GM12878 (cell line): Measurements from ENCODE around the gene KLF9. TPM values are rescaled to one million over a fixed set of nuclear protein-coding genes. Genes with fewer than 3 reads are reported as not detected.

Source experiments
- ATAC-seq: fragments of 200-7000 bp; cut with Tn5 transposase; 3 replicates; pipeline ENCODE4 v1.9.1; 2020; ENCODE audit warnings: mild to moderate bottlenecking, moderate library complexity
- BruUV-seq: library from RNA; stranded (reverse); fragments of 400-500 nt; replicated peaks from 2 replicates; lab custom pipeline; 2021; lab: Mats Ljungman, UMichigan
- CTCF ChIA-PET: fragments of 300-600 bp; sonication (Branson Sonifier 250); formaldehyde crosslinking; extraction: SDS; loops from one replicate; lab custom pipeline; 2021; ENCODE audit warnings: inconsistent platforms; lab: Yijun Ruan, JAX
- POLR2A ChIA-PET: fragments of 350-600 bp; formaldehyde crosslinking; extraction: SDS; loops from one replicate; lab custom pipeline; 2021; ENCODE audit warnings: inconsistent platforms; lab: Charles Lee
- RAD21 ChIA-PET: fragments of 300-600 bp; sonication (Branson Sonifier 250); formaldehyde crosslinking; loops from one replicate; lab custom pipeline; 2023; ENCODE audit warnings: antibody characterized with exemption; ENCODE audit not compliant: unreplicated experiment; lab: Charles Lee
- SMC1A ChIA-PET: fragments of 300-600 bp; sonication (Branson Sonifier 250); formaldehyde crosslinking; loops from one replicate; lab custom pipeline; 2023; ENCODE audit not compliant: unreplicated experiment, uncharacterized antibody; lab: Charles Lee
- DNase-seq: peaks from one replicate; pipeline ENCODE4 v3.0.0-alpha.2; 2011; ENCODE audit warnings: low read depth, low spot score
- FAIRE-seq: peaks from 3 replicates; lab custom pipeline; 2011; peaks lifted over from hg19 to GRCh38; lab: Jason Lieb, UNC
- H2AFZ ChIP-seq: 2 replicates; pipeline ENCODE4 v1.6.0; 2011; ENCODE audit warnings: low read depth, low read length, control low read depth; ENCODE audit not compliant: control insufficient read depth
- H3K27ac ChIP-seq: 2 replicates; pipeline ENCODE4 v1.5.1; 2011; ENCODE audit warnings: control low read depth; ENCODE audit not compliant: control insufficient read depth, insufficient read depth
- H3K27me3 ChIP-seq, 2 experiments: replicated peaks in 1 of 2; 2 replicates each; pipeline versions ENCODE4 v1.6.0 to v1.6.1; 2011; ENCODE audit warnings: low read length in 1 of 2; ENCODE audit not compliant: control insufficient read depth in 2 of 2, insufficient read depth in 2 of 2
- H3K36me3 ChIP-seq, 2 experiments: 2 replicates each; pipeline ENCODE4 v1.5.1; 2011; ENCODE audit warnings: low read length in 1 of 2; ENCODE audit not compliant: control insufficient read depth in 2 of 2, insufficient read depth in 2 of 2
- H3K4me1 ChIP-seq: 2 replicates; pipeline ENCODE4 v1.6.1; 2011; ENCODE audit warnings: mild to moderate bottlenecking, low read length, moderate library complexity, mixed read lengths; ENCODE audit not compliant: control insufficient read depth, insufficient read depth
- H3K4me2 ChIP-seq: 2 replicates; pipeline ENCODE4 v1.6.0; 2011; ENCODE audit warnings: control low read depth; ENCODE audit not compliant: control insufficient read depth, insufficient read depth
- H3K4me3 ChIP-seq: fragments of 200-600 bp; sonication (generic); 2 replicates; pipeline ENCODE4 v1.5.1; 2016
- H3K79me2 ChIP-seq: 2 replicates; pipeline ENCODE4 v1.6.0; 2011; ENCODE audit warnings: low read length; ENCODE audit not compliant: control insufficient read depth, insufficient read depth
- H3K9ac ChIP-seq: 2 replicates; pipeline ENCODE4 v1.8.0; 2011; ENCODE audit warnings: low read length, control low read depth, mixed read lengths; ENCODE audit not compliant: control insufficient read depth, insufficient read depth
- H3K9me3 ChIP-seq: replicated peaks from 3 replicates; pipeline ENCODE4 v1.5.1; 2011; ENCODE audit warnings: mild to moderate bottlenecking, low read length; ENCODE audit not compliant: control insufficient read depth, insufficient read depth
- H4K20me1 ChIP-seq: 2 replicates; pipeline ENCODE4 v1.6.0; 2011; ENCODE audit not compliant: control insufficient read depth, insufficient read depth
- EGR1 ChIP-seq, 2 experiments: IDR thresholded peaks; 1 replicate in 1 of 2; 2 replicates in 1 of 2; pipeline ENCODE4 v1.6.1; 2011 to 2012; ENCODE audit warnings: low read depth in 2 of 2, low read length in 2 of 2, borderline replicate concordance in 1 of 2, mild to moderate bottlenecking in 1 of 2, moderate library complexity in 1 of 2
- NKRF ChIP-seq: fragments of 450-650 bp; conservative IDR thresholded peaks from 2 replicates; pipeline ENCODE4 v1.6.1; 2017; ENCODE audit warnings: mild to moderate bottlenecking, moderate library complexity
- NR2C2 ChIP-seq: IDR thresholded peaks from 2 replicates; pipeline ENCODE4 v1.6.1; 2011; ENCODE audit warnings: borderline replicate concordance, low read depth; ENCODE audit not compliant: control insufficient read depth, insufficient read length
- REST ChIP-seq: IDR thresholded peaks from 2 replicates; pipeline ENCODE4 v1.6.1; 2012; ENCODE audit warnings: mild to moderate bottlenecking, low read depth, low read length
- RUNX3 ChIP-seq: IDR thresholded peaks from 2 replicates; pipeline ENCODE4 v1.6.1; 2012; ENCODE audit warnings: low read length, inconsistent platforms
- SREBF2 ChIP-seq: IDR thresholded peaks from 2 replicates; pipeline ENCODE4 v1.6.1; 2012; ENCODE audit warnings: mild to moderate bottlenecking, low read length
- TAF1 ChIP-seq: IDR thresholded peaks from 2 replicates; pipeline ENCODE4 v1.6.1; 2011; ENCODE audit warnings: mild to moderate bottlenecking, low read depth, low read length, borderline replicate concordance
- USF1 ChIP-seq: IDR thresholded peaks from 2 replicates; pipeline ENCODE4 v1.6.1; 2011; ENCODE audit warnings: borderline replicate concordance, low read depth, mild to moderate bottlenecking, moderate library complexity, mixed read lengths, low read length; ENCODE audit not compliant: insufficient read depth; ENCODE audit errors: extremely low read length
- USF2 ChIP-seq: IDR thresholded peaks from 2 replicates; pipeline ENCODE4 v1.6.1; 2011; ENCODE audit warnings: low read depth, low read length, improper control_type of control experiment, borderline replicate concordance
- ZNF384 ChIP-seq: IDR thresholded peaks from 2 replicates; pipeline ENCODE4 v1.6.1; 2012; ENCODE audit warnings: low read depth, mild to moderate bottlenecking, low read length, improper control_type of control experiment, borderline replicate concordance
- WGBS: methylation state at CpG from one replicate; pipeline ENCODE4 v1.1.6; 2016; ENCODE audit warnings: low lambda C conversion rate; ENCODE audit not compliant: insufficient replicate concordance, insufficient coverage; ENCODE audit errors: missing lambda C conversion rate; 5-methylcytosine and 5-hydroxymethylcytosine counted together
- in situ Hi-C: fragments of 300-500 bp; cut with MboI; formaldehyde crosslinking; loops from 9 replicates; pipeline ENCODE4 v1.14.3; 2018; ENCODE audit warnings: mixed read lengths
- intact Hi-C: fragments of 100-400 bp; cut with micrococcal nuclease; formaldehyde crosslinking; loops from one replicate; pipeline ENCODE4 v1.14.2; 2022; ENCODE audit not compliant: unreplicated experiment
- polyA plus RNA-seq, 11 experiments: library from polyadenylated mRNA; depleted of rRNA in 4 of 11; unstranded in 6 of 11; stranded (reverse) in 5 of 11; fragments of >200 nt; fragmentation: Nextera tagmentation in 4 of 11; fragmentation: Illumina TruSeq in 1 of 11; extraction: Ambion mirVana in 4 of 11; extraction: Trizol in 1 of 11; gene quantifications; 1 replicate in 1 of 11; 2 replicates in 10 of 11; pipeline versions ENCODE4 v1.2.1 to v1.2.3, GENCODE V29; 2011 to 2016; ENCODE audit warnings: inconsistent platforms in 2 of 11, missing spikeins in 2 of 11, low read depth in 1 of 11
- total RNA-seq, 4 experiments: library from RNA; depleted of rRNA in 3 of 4; stranded (reverse); fragments of >200 nt in 3 of 4; fragmentation: Illumina TruSeq in 1 of 4; extraction: Trizol in 1 of 4; gene quantifications; 2 replicates each; pipeline versions ENCODE4 v1.2.1 to v1.2.3, GENCODE V29; 2013 to 2021

Gene KLF9
- total and polyA plus RNA-seq, 10 of the 15 experiments (the other 5 are each of a cell fraction or from before 2014, with no cell fraction given): 0.09 to 0.96 (median 0.83) TPM

GRCh38 chr9:70411930-70412831 is 2.3 kb downstream of the KLF9 start:
- Histone ChIP-seq H3K79me2 (0 out of 2 replicates have a peak, but pooled peaks cover 2% of the 10 kb centered on the region), H3K4me2 (peak overlapping the region; percentile 100), H3K9ac (peak overlapping the region; percentile 51), H3K27ac (peak overlapping the region; percentile 40), H3K36me3 (no peaks in the 10 kb centered on the region), H3K27me3 (no peaks in the 10 kb centered on the region), H3K4me3 (peak overlapping the region; percentile 81), H4K20me1 (no peaks in the 10 kb centered on the region), H3K4me1 (peaks cover 18% of the 10 kb centered on the region), H3K9me3 (no peaks in the 10 kb centered on the region), H2AFZ (peak overlapping the region; percentile 83)
- DNase-seq: peak; percentile 51
- BruUV-seq: no TSS peak
- intact Hi-C loops (loop anchor here (5.0 kb wide), 4 partner anchors 70 to 190 kb away; no protein-coding TSS in a partner anchor), in situ Hi-C loops (loop anchor here (25.0 kb wide), 2 partner anchors 1500 to 1775 kb away; partner anchors contain the start of genes ABHD17B and C9orf85)
- ChIA-PET SMC1A (interaction anchor here (0.6 to 1.9 kb wide), 4 partner anchors 12 to 151 kb away, joined by 3 to 4 read pairs (median 4); no protein-coding TSS in a partner anchor), POLR2A (interaction anchor here (0.5 to 2.2 kb wide), 6 partner anchors 9 to 25 kb away, joined by 3 to 9 read pairs (median 4); no protein-coding TSS in a partner anchor), CTCF (interaction anchor here (1.1 to 1.3 kb wide), 3 partner anchors 71 to 148 kb away, joined by 3 to 4 read pairs (median 4); no protein-coding TSS in a partner anchor), RAD21 (interaction anchor here (1.0 to 2.2 kb wide), 3 partner anchors 8 to 190 kb away, joined by 3 to 7 read pairs (median 5); no protein-coding TSS in a partner anchor)
- WGBS: 3% methylated on average over 41 of the region's 41 CpGs
- peak; percentile 48 for ATAC-seq
- peak; percentile 72 for FAIRE-seq
- peak; percentile 73; the same call in 1 of the 2 replicates for TF ChIP-seq RUNX3
- no peak for TF ChIP-seq EGR1 (IDR thresholded peaks at IDR 0.05; ENCODE audit: borderline replicate concordance in 1 of 2, low read depth in 2 of 2, low read length in 2 of 2)
- peak; percentile 95 for TF ChIP-seq ZNF384
- no peak for TF ChIP-seq SREBF2
- TF ChIP-seq NKRF: 0 out of 2 replicates have a peak, but pooled peaks have one; percentile 6
- TF ChIP-seq REST: no peak
- no peak for TF ChIP-seq NR2C2
- TF ChIP-seq TAF1: no peak
- peak; percentile 32 for TF ChIP-seq USF2
- TF ChIP-seq USF1: peak; percentile 45
